Activated CD4-positive, CD25-positive, alpha-beta regulatory T cell (primary cell): ENCODE measurements around the gene P2RY13.

Experiments used
- DNase-seq, 4 experiments: peaks; one replicate each; lab custom pipeline; 2025; lab: John Stamatoyannopoulos, UW

P2RY13 gene

DNA sequence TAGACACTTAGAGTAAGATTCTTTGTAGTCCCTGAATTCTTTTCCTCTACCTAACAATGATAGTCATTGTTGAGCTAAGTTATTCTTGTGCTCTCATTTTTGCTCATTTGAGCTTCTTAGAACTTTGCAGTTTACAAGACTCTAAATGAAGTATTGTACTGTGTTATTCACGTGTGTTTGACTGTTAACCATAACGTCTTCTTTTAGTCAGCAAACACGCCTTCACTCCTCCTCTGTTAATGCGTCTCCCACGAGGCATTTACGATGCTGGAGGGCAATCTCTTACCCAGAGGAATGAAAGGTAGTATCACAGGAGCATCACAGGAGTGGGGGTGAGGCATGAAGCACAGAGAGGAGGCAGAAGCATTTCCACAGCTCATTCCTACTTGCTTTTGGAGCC lies 36.2 kb downstream of the P2RY13 start:
- DNase-seq: no peak

DNA sequence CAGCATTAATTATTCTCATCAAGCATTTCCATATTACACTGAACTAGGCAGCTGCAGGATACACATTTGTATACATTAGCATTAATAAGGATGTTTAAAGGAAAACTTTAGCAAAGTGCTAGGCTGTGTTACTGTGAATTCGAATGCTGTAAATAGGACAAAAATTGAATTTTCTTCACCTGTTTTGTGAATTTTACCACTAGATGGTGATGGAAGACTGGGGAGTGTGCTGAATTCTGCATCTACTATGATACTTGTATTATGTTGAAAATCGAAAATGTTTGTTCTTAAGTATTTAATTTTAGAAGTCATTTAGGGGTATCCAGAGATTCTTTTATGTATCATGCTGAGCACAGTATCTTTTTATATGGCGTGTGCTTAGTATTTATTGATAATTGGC lies 38.7 kb downstream of the P2RY13 start:
- DNase-seq: no peak

GRCh38 chr3:151289445-151289844 lies 39.9 kb downstream of the P2RY13 start:
- DNase-seq: no peak

GRCh38 chr3:151285940-151286339 lies 43.4 kb downstream of the P2RY13 start:
- no peak for DNase-seq

GRCh38 chr3:151283907-151284461 lies 45.4 kb downstream of the P2RY13 start:
- no peak for DNase-seq

- no peak for DNase-seq
Observed at GRCh38 chr3:151283387-151283786, 46.0 kb downstream of the P2RY13 start.

DNA sequence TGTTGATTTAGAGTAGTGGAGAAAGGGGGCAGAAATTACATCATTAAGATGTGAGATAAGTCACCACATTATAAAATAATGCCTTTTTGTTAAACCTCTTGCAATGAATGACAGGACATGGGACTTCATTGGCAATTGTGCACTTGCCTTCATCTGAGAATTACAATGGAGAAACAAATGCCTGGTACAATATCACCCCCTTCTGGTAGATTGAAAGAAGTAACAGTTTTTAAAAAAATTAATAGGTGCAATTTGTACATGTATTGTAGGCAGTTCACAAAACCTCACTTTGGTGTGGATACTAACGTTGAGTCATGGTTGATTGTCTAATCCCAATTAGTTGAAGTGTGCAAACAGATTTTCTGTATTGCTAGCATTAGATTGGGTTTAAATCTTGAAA lies 46.4 kb downstream of the P2RY13 start:
- DNase-seq: no peak

- DNase-seq: no peak
Observed at GRCh38 chr3:151281671-151282324, 47.6 kb downstream of the P2RY13 start.

DNA sequence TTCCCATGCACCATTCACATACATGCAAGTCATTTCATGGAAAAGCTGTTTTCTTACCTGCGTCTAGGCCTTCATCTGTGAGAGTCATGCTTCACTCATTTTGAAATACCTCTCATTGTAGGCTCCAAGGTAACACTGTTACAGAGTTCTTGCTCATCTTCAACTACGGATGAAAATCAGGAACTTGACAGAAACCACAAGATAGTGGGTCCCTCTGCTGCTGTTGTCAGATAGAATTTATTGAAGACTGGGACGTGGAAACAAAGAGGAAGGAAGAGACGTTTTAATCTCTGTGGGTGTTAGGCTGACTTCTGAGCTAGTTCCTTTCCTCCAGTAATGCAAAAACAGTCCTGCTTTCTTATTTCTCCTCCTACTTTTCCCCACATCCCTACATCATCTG lies 51.1 kb downstream of the P2RY13 start, which contains the start of gene P2RY14:
Gene P2RY14 (minus strand): TSS at position 313 of the 400 bp plus-strand sequence. CDS start 64,226 bp downstream, outside the sequence.
- no peak for DNase-seq

DNA sequence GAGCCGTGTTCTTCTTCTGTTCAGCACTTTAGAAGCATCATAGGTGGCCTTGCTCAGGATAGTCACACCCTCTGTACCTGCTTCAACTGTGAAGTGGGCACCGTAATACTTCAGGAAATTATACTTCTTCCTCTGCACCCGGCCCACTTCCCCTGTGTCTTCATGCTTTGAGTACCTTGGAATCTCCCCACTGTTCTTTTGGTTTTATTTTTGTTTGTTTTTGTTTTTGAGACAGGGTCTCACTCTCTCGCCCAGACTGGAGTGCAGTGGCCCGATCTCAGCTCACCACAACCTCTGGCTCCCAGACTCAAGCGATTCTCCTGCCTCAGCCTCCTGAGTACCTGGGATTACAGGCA lies 52.7 kb downstream of the P2RY13 start:
- no peak for DNase-seq
